Left ventricle myocardium inferior (tissue), 1 donor: ENCODE results near the gene KIAA0232. TPM values are rescaled to one million over a fixed set of nuclear protein-coding genes. Genes with fewer than 3 reads are reported as not detected.

Source experiments
- DNase-seq: peaks from one replicate; pipeline ENCODE4 v3.0.0-alpha.2; 2020
- H3K27ac ChIP-seq: fragments of 200-600 bp; replicated peaks from 2 replicates; pipeline ENCODE4 v1.8.0; 2021
- H3K27me3 ChIP-seq: fragments of 200-600 bp; 2 replicates; pipeline ENCODE4 v1.8.0; 2021; ENCODE audit warnings: low read depth
- H3K36me3 ChIP-seq: fragments of 200-600 bp; 2 replicates; pipeline ENCODE4 v1.8.0; 2021
- H3K4me1 ChIP-seq: fragments of 200-600 bp; 2 replicates; pipeline ENCODE4 v1.8.0; 2021
- H3K4me3 ChIP-seq: fragments of 200-600 bp; 2 replicates; pipeline ENCODE4 v1.8.0; 2021; ENCODE audit warnings: mild to moderate bottlenecking, moderate library complexity
- H3K9me3 ChIP-seq: fragments of 200-600 bp; replicated peaks from 2 replicates; pipeline ENCODE4 v1.8.0; 2021
- intact Hi-C: fragments of 100-400 bp; cut with micrococcal nuclease; formaldehyde crosslinking; loops from one replicate; pipeline ENCODE4 v1.11.0; 2022
- total RNA-seq: library from RNA; stranded (reverse); fragmentation: NEBNext Ultra II Directional; extraction: Animal tissue kit (Norgen Biotek cat#: 25700); gene quantifications from one replicate; pipeline ENCODE4 v1.2.1, GENCODE V29; 2021
- TF ChIP-seq, protein P1 (sequence below): fragments of 200-600 bp; IDR thresholded peaks from 2 replicates; pipeline ENCODE4 v1.8.0; 2021; ENCODE audit warnings: antibody characterized with exemption, mild to moderate bottlenecking, borderline replicate concordance
- donor health status: DM: no; HTN: yes; CAD: no; lungs with severe emphysema.

KIAA0232 gene
- total RNA-seq, 1 donor from 2014 or later: 82.5 TPM

DNA sequence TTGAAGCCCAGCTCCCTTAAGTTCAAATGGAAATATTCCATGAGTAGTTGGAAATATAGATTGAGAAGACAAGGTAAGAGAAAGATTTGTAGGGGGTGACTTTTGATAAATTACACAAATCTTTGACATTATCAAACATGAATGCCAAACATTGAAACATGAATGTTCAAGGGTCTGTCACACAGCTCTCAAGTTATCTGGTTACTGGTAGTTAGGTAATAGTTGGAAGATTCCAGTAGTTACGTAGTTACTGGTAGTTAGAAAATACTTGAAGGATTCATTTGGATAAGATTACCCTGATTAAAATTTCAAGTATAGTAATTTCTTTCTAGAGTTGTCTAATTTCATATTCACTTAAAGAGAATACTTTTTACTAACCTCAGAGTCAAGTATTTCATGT lies 20.7 kb downstream of the KIAA0232 start:
- Histone ChIP-seq H3K27me3 (no peaks in the 10 kb centered on the region), H3K4me1 (peaks cover 91% of the 10 kb centered on the region), H3K27ac (no peak overlapping the region), H3K9me3 (no peaks in the 10 kb centered on the region), H3K36me3 (no peaks in the 10 kb centered on the region), H3K4me3 (no peak overlapping the region)
- intact Hi-C loops: no loop called here
- TF ChIP-seq, protein P1, sequence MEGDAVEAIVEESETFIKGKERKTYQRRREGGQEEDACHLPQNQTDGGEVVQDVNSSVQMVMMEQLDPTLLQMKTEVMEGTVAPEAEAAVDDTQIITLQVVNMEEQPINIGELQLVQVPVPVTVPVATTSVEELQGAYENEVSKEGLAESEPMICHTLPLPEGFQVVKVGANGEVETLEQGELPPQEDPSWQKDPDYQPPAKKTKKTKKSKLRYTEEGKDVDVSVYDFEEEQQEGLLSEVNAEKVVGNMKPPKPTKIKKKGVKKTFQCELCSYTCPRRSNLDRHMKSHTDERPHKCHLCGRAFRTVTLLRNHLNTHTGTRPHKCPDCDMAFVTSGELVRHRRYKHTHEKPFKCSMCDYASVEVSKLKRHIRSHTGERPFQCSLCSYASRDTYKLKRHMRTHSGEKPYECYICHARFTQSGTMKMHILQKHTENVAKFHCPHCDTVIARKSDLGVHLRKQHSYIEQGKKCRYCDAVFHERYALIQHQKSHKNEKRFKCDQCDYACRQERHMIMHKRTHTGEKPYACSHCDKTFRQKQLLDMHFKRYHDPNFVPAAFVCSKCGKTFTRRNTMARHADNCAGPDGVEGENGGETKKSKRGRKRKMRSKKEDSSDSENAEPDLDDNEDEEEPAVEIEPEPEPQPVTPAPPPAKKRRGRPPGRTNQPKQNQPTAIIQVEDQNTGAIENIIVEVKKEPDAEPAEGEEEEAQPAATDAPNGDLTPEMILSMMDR: no peak
- no peak for DNase-seq

GRCh38 chr4:6804082-6804752 lies 21.7 kb downstream of the KIAA0232 start:
- Histone ChIP-seq H3K36me3 (no peaks in the 10 kb centered on the region), H3K27me3 (no peaks in the 10 kb centered on the region)
- intact Hi-C loops: no loop called here

DNA sequence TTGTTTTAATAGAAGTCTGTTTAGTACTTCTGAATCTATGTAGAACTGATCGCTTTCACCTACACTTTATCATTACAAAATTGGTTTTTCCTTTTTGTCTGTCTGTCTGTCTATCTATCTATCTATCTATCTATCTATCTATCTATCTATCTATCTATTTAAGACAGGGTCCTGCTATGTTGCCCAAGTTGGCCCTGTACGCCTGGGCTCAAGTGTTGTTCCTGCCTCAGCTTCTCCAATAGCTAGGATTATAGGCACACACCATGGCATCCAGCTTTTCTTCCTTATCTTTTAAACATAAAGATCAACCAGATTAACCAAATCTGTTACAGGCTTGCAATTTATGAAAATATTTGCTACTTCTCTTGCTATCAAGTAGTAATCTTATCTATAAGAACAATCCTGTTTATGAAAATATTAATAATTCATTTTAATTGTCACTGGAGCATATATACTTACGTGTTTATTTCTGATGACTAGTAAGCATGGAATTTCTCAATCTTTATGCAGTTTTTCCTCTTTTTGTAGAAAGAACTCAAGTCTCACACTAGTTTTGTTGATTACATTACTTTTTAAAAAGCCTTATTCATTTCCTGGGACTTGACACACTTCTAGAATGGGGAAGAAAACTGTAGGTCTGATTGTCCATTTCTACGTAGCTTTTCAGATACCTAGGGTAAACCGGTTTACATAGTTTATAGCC lies 24.5 kb downstream of the KIAA0232 start:
- H3K27me3 ChIP-seq: no peaks in the 10 kb centered on the region
- intact Hi-C loops: no loop called here
- no peak overlapping the region for H3K4me3 ChIP-seq
- no peaks in the 10 kb centered on the region for H3K9me3 ChIP-seq
- peaks cover 83% of the 10 kb centered on the region for H3K4me1 ChIP-seq
- no peaks in the 10 kb centered on the region for H3K36me3 ChIP-seq
- DNase-seq: no peak
- TF ChIP-seq, protein P1: no peak
- H3K27ac ChIP-seq: peak overlapping the region; percentile 42

More at GRCh38 chr4:6804082-6804752, 21.7 kb downstream of the KIAA0232 start:
- TF ChIP-seq, protein P1: no peak
- no peaks in the 10 kb centered on the region for H3K9me3 ChIP-seq
- no peak for DNase-seq
- no peak overlapping the region for H3K4me3 ChIP-seq
- H3K27ac ChIP-seq: no peak overlapping the region
- H3K4me1 ChIP-seq: peaks cover 91% of the 10 kb centered on the region

GRCh38 chr4:6808259-6808658 lies 25.7 kb downstream of the KIAA0232 start:
- Histone ChIP-seq H3K27ac (peak overlapping the region; percentile 42), H3K36me3 (no peaks in the 10 kb centered on the region), H3K4me3 (no peak overlapping the region), H3K9me3 (no peaks in the 10 kb centered on the region), H3K4me1 (peaks cover 84% of the 10 kb centered on the region), H3K27me3 (no peaks in the 10 kb centered on the region)
- TF ChIP-seq, protein P1: no peak
- no peak for DNase-seq
- intact Hi-C loops: no loop called here

DNA sequence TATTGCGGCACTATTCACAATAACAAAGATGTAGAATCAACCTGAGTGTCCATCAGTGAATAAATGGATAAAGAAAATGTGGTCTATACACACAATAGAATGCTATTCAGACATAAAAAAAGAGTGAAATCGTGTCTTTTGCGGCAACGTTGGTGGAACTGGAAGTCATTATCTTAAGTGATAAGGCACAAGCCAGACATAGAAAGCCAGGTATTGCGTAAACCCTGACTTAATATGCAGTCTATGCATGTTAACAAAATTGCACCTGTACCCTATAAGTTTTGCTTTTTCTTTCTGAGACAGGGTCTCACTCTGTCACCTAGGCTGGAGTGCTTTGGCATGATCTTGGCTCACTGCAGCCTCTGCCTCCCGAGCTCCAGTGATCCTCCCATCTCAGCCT lies 28.6 kb downstream of the KIAA0232 start:
- Histone ChIP-seq H3K4me1 (peaks cover 81% of the 10 kb centered on the region), H3K36me3 (no peaks in the 10 kb centered on the region), H3K27ac (no peak overlapping the region), H3K9me3 (no peaks in the 10 kb centered on the region), H3K27me3 (no peaks in the 10 kb centered on the region), H3K4me3 (no peak overlapping the region)
- TF ChIP-seq, protein P1: no peak
- intact Hi-C loops: no loop called here
- DNase-seq: no peak
